Kidney tubule cell (primary cell): Measurements from ENCODE around the gene MAN2A1.
A peak's percentile ranks its signal among the peaks of the same experiment; 100 is the strongest.
"Not testable (repeated sequence)": the region's sequence is repeated elsewhere in the genome, so short reads cannot be mapped to it uniquely, and the experiment has no call there.

Source experiments
- DNase-seq: peaks from one replicate; pipeline ENCODE4 v3.0.0-alpha.2; 2018; ENCODE audit warnings: low spot score

MAN2A1 gene

GRCh38 chr5:109756543-109757185 lies 66.9 kb downstream of the MAN2A1 start:
- DNase-seq, result no peak

- DNase-seq, result no peak
These were observed 67.8 kb downstream of the MAN2A1 start for GRCh38 chr5:109757490-109757889.

GRCh38 chr5:109759306-109759705 lies 69.6 kb downstream of the MAN2A1 start:
- peak; percentile 63 for DNase-seq

GRCh38 chr5:109760130-109760529 lies 70.4 kb downstream of the MAN2A1 start:
- not testable (repeated sequence) for DNase-seq

GRCh38 chr5:109762821-109763220 lies 73.1 kb downstream of the MAN2A1 start:
- no peak for DNase-seq

- DNase-seq, result no peak
These were observed 77.7 kb downstream of the MAN2A1 start for GRCh38 chr5:109767184-109767995.

GRCh38 chr5:109767997-109768396 lies 78.3 kb downstream of the MAN2A1 start:
- no peak for DNase-seq

- peak; percentile 32 for DNase-seq
These were observed 80.0 kb downstream of the MAN2A1 start for GRCh38 chr5:109769597-109770291.

- DNase-seq, result no peak
These were observed 85.4 kb downstream of the MAN2A1 start for GRCh38 chr5:109775130-109775529.

- no peak for DNase-seq
These were observed 89.5 kb downstream of the MAN2A1 start for GRCh38 chr5:109779036-109779735.

GRCh38 chr5:109784687-109785086 lies 95.0 kb downstream of the MAN2A1 start:
- no peak for DNase-seq

GRCh38 chr5:109786206-109786855 lies 96.6 kb downstream of the MAN2A1 start:
- DNase-seq, result no peak

- no peak for DNase-seq
These were observed 98.9 kb downstream of the MAN2A1 start for GRCh38 chr5:109788596-109788995.

- no peak for DNase-seq
These were observed 102.9 kb downstream of the MAN2A1 start for GRCh38 chr5:109792613-109793012.

GRCh38 chr5:109803854-109804253 lies 114.1 kb downstream of the MAN2A1 start:
- DNase-seq, result peak; percentile 48

GRCh38 chr5:109805472-109805871 lies 115.7 kb downstream of the MAN2A1 start:
- DNase-seq, result peak; percentile 85

GRCh38 chr5:109805883-109806282 lies 116.2 kb downstream of the MAN2A1 start:
- DNase-seq, result peak; percentile 78

GRCh38 chr5:109812698-109813097 lies 123.0 kb downstream of the MAN2A1 start:
- no peak for DNase-seq

- DNase-seq, result no peak
These were observed 127.0 kb downstream of the MAN2A1 start for GRCh38 chr5:109816732-109817131.

- no peak for DNase-seq
These were observed 130.2 kb downstream of the MAN2A1 start for GRCh38 chr5:109819878-109820277.

- no peak for DNase-seq
These were observed 133.9 kb downstream of the MAN2A1 start for GRCh38 chr5:109823597-109823996.

- DNase-seq, result peak; percentile 83
These were observed 135.7 kb downstream of the MAN2A1 start for GRCh38 chr5:109825450-109825849.
